GM12878 (cell line): ENCODE results near the gene C2CD4D. TPM values are rescaled to one million over a fixed set of nuclear protein-coding genes. Genes with fewer than 3 reads are reported as not detected.

Experiments
- ATAC-seq: fragments of 200-7000 bp; cut with Tn5 transposase; 3 replicates; pipeline ENCODE4 v1.9.1; 2020; ENCODE audit warnings: mild to moderate bottlenecking, moderate library complexity
- BruUV-seq: library from RNA; stranded (reverse); fragments of 400-500 nt; replicated peaks from 2 replicates; lab custom pipeline; 2021; lab: Mats Ljungman, UMichigan
- CTCF ChIA-PET: fragments of 300-600 bp; sonication (Branson Sonifier 250); formaldehyde crosslinking; extraction: SDS; loops from one replicate; lab custom pipeline; 2021; ENCODE audit warnings: inconsistent platforms; lab: Yijun Ruan, JAX
- POLR2A ChIA-PET: fragments of 350-600 bp; formaldehyde crosslinking; extraction: SDS; loops from one replicate; lab custom pipeline; 2021; ENCODE audit warnings: inconsistent platforms; lab: Charles Lee
- RAD21 ChIA-PET: fragments of 300-600 bp; sonication (Branson Sonifier 250); formaldehyde crosslinking; loops from one replicate; lab custom pipeline; 2023; ENCODE audit warnings: antibody characterized with exemption; ENCODE audit not compliant: unreplicated experiment; lab: Charles Lee
- SMC1A ChIA-PET: fragments of 300-600 bp; sonication (Branson Sonifier 250); formaldehyde crosslinking; loops from one replicate; lab custom pipeline; 2023; ENCODE audit not compliant: unreplicated experiment, uncharacterized antibody; lab: Charles Lee
- DNase-seq: peaks from one replicate; pipeline ENCODE4 v3.0.0-alpha.2; 2011; ENCODE audit warnings: low read depth, low spot score
- FAIRE-seq: peaks from 3 replicates; lab custom pipeline; 2011; peaks lifted over from hg19 to GRCh38; lab: Jason Lieb, UNC
- H2AFZ ChIP-seq: 2 replicates; pipeline ENCODE4 v1.6.0; 2011; ENCODE audit warnings: low read depth, low read length, control low read depth; ENCODE audit not compliant: control insufficient read depth
- H3K27ac ChIP-seq: 2 replicates; pipeline ENCODE4 v1.5.1; 2011; ENCODE audit warnings: control low read depth; ENCODE audit not compliant: control insufficient read depth, insufficient read depth
- H3K27me3 ChIP-seq, 2 experiments: replicated peaks in 1 of 2; 2 replicates each; pipeline versions ENCODE4 v1.6.0 to v1.6.1; 2011; ENCODE audit warnings: low read length in 1 of 2; ENCODE audit not compliant: control insufficient read depth in 2 of 2, insufficient read depth in 2 of 2
- H3K36me3 ChIP-seq, 2 experiments: 2 replicates each; pipeline ENCODE4 v1.5.1; 2011; ENCODE audit warnings: low read length in 1 of 2; ENCODE audit not compliant: control insufficient read depth in 2 of 2, insufficient read depth in 2 of 2
- H3K4me1 ChIP-seq: 2 replicates; pipeline ENCODE4 v1.6.1; 2011; ENCODE audit warnings: mild to moderate bottlenecking, low read length, moderate library complexity, mixed read lengths; ENCODE audit not compliant: control insufficient read depth, insufficient read depth
- H3K4me2 ChIP-seq: 2 replicates; pipeline ENCODE4 v1.6.0; 2011; ENCODE audit warnings: control low read depth; ENCODE audit not compliant: control insufficient read depth, insufficient read depth
- H3K4me3 ChIP-seq: fragments of 200-600 bp; sonication (generic); 2 replicates; pipeline ENCODE4 v1.5.1; 2016
- H3K79me2 ChIP-seq: 2 replicates; pipeline ENCODE4 v1.6.0; 2011; ENCODE audit warnings: low read length; ENCODE audit not compliant: control insufficient read depth, insufficient read depth
- H3K9ac ChIP-seq: 2 replicates; pipeline ENCODE4 v1.8.0; 2011; ENCODE audit warnings: low read length, control low read depth, mixed read lengths; ENCODE audit not compliant: control insufficient read depth, insufficient read depth
- H3K9me3 ChIP-seq: replicated peaks from 3 replicates; pipeline ENCODE4 v1.5.1; 2011; ENCODE audit warnings: mild to moderate bottlenecking, low read length; ENCODE audit not compliant: control insufficient read depth, insufficient read depth
- H4K20me1 ChIP-seq: 2 replicates; pipeline ENCODE4 v1.6.0; 2011; ENCODE audit not compliant: control insufficient read depth, insufficient read depth
- BHLHE40 ChIP-seq, 2 experiments: fragments of 450-650 bp in 1 of 2; IDR thresholded peaks; 2 replicates each; pipeline ENCODE4 v1.6.1; 2011 to 2017; ENCODE audit warnings: low read depth in 2 of 2, borderline replicate concordance in 1 of 2, improper control_type of control experiment in 1 of 2, low read length in 1 of 2, mild to moderate bottlenecking in 1 of 2
- ETV6 ChIP-seq, 2 experiments: fragments of 450-650 bp in 1 of 2; IDR thresholded peaks in 1 of 2; conservative IDR thresholded peaks in 1 of 2; 2 replicates each; pipeline ENCODE4 v1.6.1; 2014; ENCODE audit warnings: antibody characterized with exemption in 1 of 2, borderline replicate concordance in 1 of 2, low read depth in 1 of 2, mild to moderate bottlenecking in 1 of 2, moderate library complexity in 1 of 2
- HDAC6 ChIP-seq: fragments of 200-600 bp; sonication (generic); IDR thresholded peaks from one replicate; pipeline ENCODE4 v1.8.0; 2017; ENCODE audit warnings: antibody characterized with exemption; ENCODE audit not compliant: unreplicated experiment
- SMAD5 ChIP-seq: IDR thresholded peaks from 2 replicates; pipeline ENCODE4 v1.6.1; 2016; ENCODE audit warnings: antibody characterized with exemption, low read depth
- SREBF2 ChIP-seq: IDR thresholded peaks from 2 replicates; pipeline ENCODE4 v1.6.1; 2012; ENCODE audit warnings: mild to moderate bottlenecking, low read length
- TARDBP ChIP-seq: IDR thresholded peaks from 2 replicates; pipeline ENCODE4 v1.6.1; 2016; ENCODE audit warnings: borderline replicate concordance
- ZNF207 ChIP-seq: fragments of 450-650 bp; IDR thresholded peaks from 2 replicates; pipeline ENCODE4 v1.6.1; 2014; ENCODE audit warnings: antibody characterized with exemption, mild to moderate bottlenecking, borderline replicate concordance
- ZZZ3 ChIP-seq: IDR thresholded peaks from 2 replicates; pipeline ENCODE4 v1.6.1; 2011; ENCODE audit warnings: low read depth; ENCODE audit not compliant: control insufficient read depth, insufficient read length
- WGBS: methylation state at CpG from one replicate; pipeline ENCODE4 v1.1.6; 2016; ENCODE audit warnings: low lambda C conversion rate; ENCODE audit not compliant: insufficient replicate concordance, insufficient coverage; ENCODE audit errors: missing lambda C conversion rate; 5-methylcytosine and 5-hydroxymethylcytosine counted together
- in situ Hi-C: fragments of 300-500 bp; cut with MboI; formaldehyde crosslinking; loops from 9 replicates; pipeline ENCODE4 v1.14.3; 2018; ENCODE audit warnings: mixed read lengths
- intact Hi-C: fragments of 100-400 bp; cut with micrococcal nuclease; formaldehyde crosslinking; loops from one replicate; pipeline ENCODE4 v1.14.2; 2022; ENCODE audit not compliant: unreplicated experiment
- polyA plus RNA-seq, 11 experiments: library from polyadenylated mRNA; depleted of rRNA in 4 of 11; unstranded in 6 of 11; stranded (reverse) in 5 of 11; fragments of >200 nt; fragmentation: Nextera tagmentation in 4 of 11; fragmentation: Illumina TruSeq in 1 of 11; extraction: Ambion mirVana in 4 of 11; extraction: Trizol in 1 of 11; gene quantifications; 1 replicate in 1 of 11; 2 replicates in 10 of 11; pipeline versions ENCODE4 v1.2.1 to v1.2.3, GENCODE V29; 2011 to 2016; ENCODE audit warnings: inconsistent platforms in 2 of 11, missing spikeins in 2 of 11, low read depth in 1 of 11
- total RNA-seq, 4 experiments: library from RNA; depleted of rRNA in 3 of 4; stranded (reverse); fragments of >200 nt in 3 of 4; fragmentation: Illumina TruSeq in 1 of 4; extraction: Trizol in 1 of 4; gene quantifications; 2 replicates each; pipeline versions ENCODE4 v1.2.1 to v1.2.3, GENCODE V29; 2013 to 2021
- TF ChIP-seq, protein P1 (sequence below): fragments of 450-650 bp; IDR thresholded peaks from 2 replicates; pipeline ENCODE4 v1.6.1; 2014; ENCODE audit warnings: mild to moderate bottlenecking
- TF ChIP-seq, protein P2 (sequence below): fragments of 450-650 bp; IDR thresholded peaks from 2 replicates; pipeline ENCODE4 v1.6.1; 2018; ENCODE audit warnings: mild to moderate bottlenecking, low read depth, moderate library complexity; ENCODE audit not compliant: partially characterized antibody
- TF ChIP-seq, protein P3 (sequence below): fragments of 450-650 bp; IDR thresholded peaks from 2 replicates; pipeline ENCODE4 v1.6.1; 2017; ENCODE audit warnings: antibody characterized with exemption, mild to moderate bottlenecking, moderate library complexity

Gene C2CD4D
- total and polyA plus RNA-seq, 10 of the 15 experiments (the other 5 are each of a cell fraction or from before 2014, with no cell fraction given): 0.03 to 0.67 (median 0.13) TPM; not detected in 4

GRCh38 chr1:151831605-151832004 lies 8.0 kb downstream of the C2CD4D start, which contains the start of gene RORC:
Gene RORC (minus strand): TSS chr1:151831802. CDS start chr1:151831764, 38 bp downstream.
- H3K79me2 ChIP-seq: no peaks in the 10 kb centered on the region
- ChIA-PET CTCF (no interaction called here), SMC1A (interaction anchor here (0.5 kb wide), 1 partner anchor 138 kb away, joined by 4 read pairs; no protein-coding TSS in a partner anchor), RAD21 (no interaction called here), POLR2A (no interaction called here)
- no peak for FAIRE-seq
- no peaks in the 10 kb centered on the region for H3K27me3 ChIP-seq
- no peaks in the 10 kb centered on the region for H3K36me3 ChIP-seq
- TF ChIP-seq, protein P1, sequence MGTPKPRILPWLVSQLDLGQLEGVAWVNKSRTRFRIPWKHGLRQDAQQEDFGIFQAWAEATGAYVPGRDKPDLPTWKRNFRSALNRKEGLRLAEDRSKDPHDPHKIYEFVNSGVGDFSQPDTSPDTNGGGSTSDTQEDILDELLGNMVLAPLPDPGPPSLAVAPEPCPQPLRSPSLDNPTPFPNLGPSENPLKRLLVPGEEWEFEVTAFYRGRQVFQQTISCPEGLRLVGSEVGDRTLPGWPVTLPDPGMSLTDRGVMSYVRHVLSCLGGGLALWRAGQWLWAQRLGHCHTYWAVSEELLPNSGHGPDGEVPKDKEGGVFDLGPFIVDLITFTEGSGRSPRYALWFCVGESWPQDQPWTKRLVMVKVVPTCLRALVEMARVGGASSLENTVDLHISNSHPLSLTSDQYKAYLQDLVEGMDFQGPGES: no peak
- TF ChIP-seq TARDBP (no peak), HDAC6 (no peak), SREBF2 (no peak), ZNF207 (no peak), ETV6 (conservative IDR thresholded peaks at IDR 0.05 in 1 of 2, IDR thresholded peaks at IDR 0.05 in 1 of 2; ENCODE audit: borderline replicate concordance in 1 of 2, low read depth in 1 of 2) (no peak), SMAD5 (no peak), ZZZ3 (no peak), BHLHE40 (IDR thresholded peaks at IDR 0.05; ENCODE audit: borderline replicate concordance in 1 of 2, low read depth in 2 of 2, low read length in 1 of 2) (no peak)
- TF ChIP-seq, protein P2, sequence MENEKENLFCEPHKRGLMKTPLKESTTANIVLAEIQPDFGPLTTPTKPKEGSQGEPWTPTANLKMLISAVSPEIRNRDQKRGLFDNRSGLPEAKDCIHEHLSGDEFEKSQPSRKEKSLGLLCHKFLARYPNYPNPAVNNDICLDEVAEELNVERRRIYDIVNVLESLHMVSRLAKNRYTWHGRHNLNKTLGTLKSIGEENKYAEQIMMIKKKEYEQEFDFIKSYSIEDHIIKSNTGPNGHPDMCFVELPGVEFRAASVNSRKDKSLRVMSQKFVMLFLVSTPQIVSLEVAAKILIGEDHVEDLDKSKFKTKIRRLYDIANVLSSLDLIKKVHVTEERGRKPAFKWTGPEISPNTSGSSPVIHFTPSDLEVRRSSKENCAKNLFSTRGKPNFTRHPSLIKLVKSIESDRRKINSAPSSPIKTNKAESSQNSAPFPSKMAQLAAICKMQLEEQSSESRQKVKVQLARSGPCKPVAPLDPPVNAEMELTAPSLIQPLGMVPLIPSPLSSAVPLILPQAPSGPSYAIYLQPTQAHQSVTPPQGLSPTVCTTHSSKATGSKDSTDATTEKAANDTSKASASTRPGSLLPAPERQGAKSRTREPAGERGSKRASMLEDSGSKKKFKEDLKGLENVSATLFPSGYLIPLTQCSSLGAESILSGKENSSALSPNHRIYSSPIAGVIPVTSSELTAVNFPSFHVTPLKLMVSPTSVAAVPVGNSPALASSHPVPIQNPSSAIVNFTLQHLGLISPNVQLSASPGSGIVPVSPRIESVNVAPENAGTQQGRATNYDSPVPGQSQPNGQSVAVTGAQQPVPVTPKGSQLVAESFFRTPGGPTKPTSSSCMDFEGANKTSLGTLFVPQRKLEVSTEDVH: no peak
- TF ChIP-seq, protein P3, sequence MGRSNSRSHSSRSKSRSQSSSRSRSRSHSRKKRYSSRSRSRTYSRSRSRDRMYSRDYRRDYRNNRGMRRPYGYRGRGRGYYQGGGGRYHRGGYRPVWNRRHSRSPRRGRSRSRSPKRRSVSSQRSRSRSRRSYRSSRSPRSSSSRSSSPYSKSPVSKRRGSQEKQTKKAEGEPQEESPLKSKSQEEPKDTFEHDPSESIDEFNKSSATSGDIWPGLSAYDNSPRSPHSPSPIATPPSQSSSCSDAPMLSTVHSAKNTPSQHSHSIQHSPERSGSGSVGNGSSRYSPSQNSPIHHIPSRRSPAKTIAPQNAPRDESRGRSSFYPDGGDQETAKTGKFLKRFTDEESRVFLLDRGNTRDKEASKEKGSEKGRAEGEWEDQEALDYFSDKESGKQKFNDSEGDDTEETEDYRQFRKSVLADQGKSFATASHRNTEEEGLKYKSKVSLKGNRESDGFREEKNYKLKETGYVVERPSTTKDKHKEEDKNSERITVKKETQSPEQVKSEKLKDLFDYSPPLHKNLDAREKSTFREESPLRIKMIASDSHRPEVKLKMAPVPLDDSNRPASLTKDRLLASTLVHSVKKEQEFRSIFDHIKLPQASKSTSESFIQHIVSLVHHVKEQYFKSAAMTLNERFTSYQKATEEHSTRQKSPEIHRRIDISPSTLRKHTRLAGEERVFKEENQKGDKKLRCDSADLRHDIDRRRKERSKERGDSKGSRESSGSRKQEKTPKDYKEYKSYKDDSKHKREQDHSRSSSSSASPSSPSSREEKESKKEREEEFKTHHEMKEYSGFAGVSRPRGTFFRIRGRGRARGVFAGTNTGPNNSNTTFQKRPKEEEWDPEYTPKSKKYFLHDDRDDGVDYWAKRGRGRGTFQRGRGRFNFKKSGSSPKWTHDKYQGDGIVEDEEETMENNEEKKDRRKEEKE: no peak
- no peak for ATAC-seq
- no peak within 1 kb of the TSS for H3K27ac ChIP-seq
- H2AFZ ChIP-seq: no peak within 1 kb of the TSS
- no TSS peak for BruUV-seq
- no peak within 1 kb of the TSS for H3K9ac ChIP-seq
- H3K9me3 ChIP-seq: no peaks in the 10 kb centered on the region
- H3K4me2 ChIP-seq: no peak within 1 kb of the TSS
- peaks cover 5% of the 10 kb centered on the region for H3K4me1 ChIP-seq
- 29% methylated on average over 5 of the region's 5 CpGs for WGBS
- intact Hi-C loops (loop anchor here (10.0 kb wide), 1 partner anchor 117 kb away; the partner anchor contains the start of gene CELF3), in situ Hi-C loops (loop anchor here (10.0 kb wide), 2 partner anchors 387 to 537 kb away; no protein-coding TSS in a partner anchor)
- no peak for DNase-seq
- H3K4me3 ChIP-seq: no peak within 1 kb of the TSS
- no peaks in the 10 kb centered on the region for H4K20me1 ChIP-seq
